Psoas muscle (tissue), 8 donors: ENCODE measurements around the gene ANG. TPM values are rescaled to one million over a fixed set of nuclear protein-coding genes. Genes with fewer than 3 reads are reported as not detected.
"Not testable (repeated sequence)": the region's sequence is repeated elsewhere in the genome, so short reads cannot be mapped to it uniquely, and the experiment has no call there.

Source experiments
- ATAC-seq, 4 donors: fragments of 200-7000 bp; cut with Tn5 transposase; one replicate each; pipeline ENCODE4 v1.9.1; 2020; ENCODE audit warnings: moderate library complexity in 3 of 4, mild to moderate bottlenecking in 2 of 4
- DNase-seq, 2 donors: peaks; one replicate each; pipeline ENCODE4 v3.0.0-alpha.2; 2020
- H3K27ac ChIP-seq: fragments of 200-600 bp; one replicate; pipeline ENCODE4 v1.8.0; 2022
- H3K27me3 ChIP-seq, 3 donors: fragments of 200-600 bp in 1 of 3; one replicate each; pipeline versions ENCODE4 v1.6.1 to v1.8.0; 2013 to 2022; ENCODE audit warnings: low read length in 2 of 3, mild to moderate bottlenecking in 2 of 3, moderate library complexity in 1 of 3; ENCODE audit not compliant: insufficient read depth in 3 of 3
- H3K36me3 ChIP-seq, 2 donors: fragments of 200-600 bp in 1 of 2; one replicate each; pipeline versions ENCODE4 v1.6.1 to v1.8.0; 2013 to 2022; ENCODE audit warnings: low read depth in 1 of 2, mild to moderate bottlenecking in 1 of 2, moderate library complexity in 1 of 2; ENCODE audit not compliant: insufficient read depth in 1 of 2
- H3K4me1 ChIP-seq: fragments of 200-600 bp; one replicate; pipeline ENCODE4 v1.8.0; 2022
- H3K4me3 ChIP-seq: fragments of 200-600 bp; one replicate; pipeline ENCODE4 v1.8.0; 2022; ENCODE audit warnings: mild to moderate bottlenecking
- H3K9me3 ChIP-seq: fragments of 200-600 bp; one replicate; pipeline ENCODE4 v1.8.0; 2022
- WGBS, 3 donors: extraction: QIAGEN DNeasy Blood & Tissue Kit; methylation state at CpG; one replicate each; pipeline versions ENCODE4 v1.1.6 to v1.1.7; 2013; 5-methylcytosine and 5-hydroxymethylcytosine counted together
- intact Hi-C, 2 donors: fragments of 100-400 bp; cut with DNase I; formaldehyde crosslinking; loops; one replicate each; pipeline versions ENCODE4 v1.11.0 to v1.14.2; 2022
- polyA plus RNA-seq, 3 donors: library from polyadenylated mRNA; stranded (reverse); fragments of 200-250 nt; gene quantifications; one replicate each; pipeline ENCODE4 v1.2.3, GENCODE V29; 2013
- total RNA-seq, 4 donors: library from RNA; stranded (reverse); fragmentation: NEBNext Ultra II Directional in 2 of 4; extraction: Animal tissue kit (Norgen Biotek cat#: 25700) in 2 of 4; gene quantifications; one replicate each; pipeline versions ENCODE4 v1.2.1 to v1.2.4, GENCODE V29; 2021 to 2023
- TF ChIP-seq, protein P1 (sequence below): fragments of 200-600 bp; IDR thresholded peaks from one replicate; pipeline ENCODE4 v1.8.0; 2022; ENCODE audit warnings: antibody characterized with exemption
- donor health status: healthy with polysubstance abuse.
- donor health status: DM: no; HTN: no; CAD: no; lungs with moderate emphysema.
- donor health status: Bipolar disorder and iron deficiency.
- donor health status: healthy.
- donor health status: DM: yes; HTN: yes; CAD: no.
- donor health status: DM: no; HTN: no; CAD: no.
- donor health status: DM: no; HTN: no; CAD: no.
- donor health status: DM: yes; HTN: yes; CAD: no.

The ANG gene
- total and polyA plus RNA-seq, 7 donors: 1.3 to 6.5 (median 3.5) TPM

- Histone ChIP-seq H3K27ac (no peak overlapping the region), H3K27me3 (peaks cover 0 to 70% (median 21%) of the 10 kb centered on the region in 3 donors), H3K4me1 (no peaks in the 10 kb centered on the region), H3K9me3 (no peaks in the 10 kb centered on the region), H3K36me3 (no peaks in the 10 kb centered on the region), H3K4me3 (no peak overlapping the region)
- DNase-seq (no peak), ATAC-seq (no peak)
- WGBS, 3 donors: 66 to 70% (median 70%) methylated on average over 2 of the region's 2 CpGs
- intact Hi-C loops: no loop called here
- TF ChIP-seq, protein P1, sequence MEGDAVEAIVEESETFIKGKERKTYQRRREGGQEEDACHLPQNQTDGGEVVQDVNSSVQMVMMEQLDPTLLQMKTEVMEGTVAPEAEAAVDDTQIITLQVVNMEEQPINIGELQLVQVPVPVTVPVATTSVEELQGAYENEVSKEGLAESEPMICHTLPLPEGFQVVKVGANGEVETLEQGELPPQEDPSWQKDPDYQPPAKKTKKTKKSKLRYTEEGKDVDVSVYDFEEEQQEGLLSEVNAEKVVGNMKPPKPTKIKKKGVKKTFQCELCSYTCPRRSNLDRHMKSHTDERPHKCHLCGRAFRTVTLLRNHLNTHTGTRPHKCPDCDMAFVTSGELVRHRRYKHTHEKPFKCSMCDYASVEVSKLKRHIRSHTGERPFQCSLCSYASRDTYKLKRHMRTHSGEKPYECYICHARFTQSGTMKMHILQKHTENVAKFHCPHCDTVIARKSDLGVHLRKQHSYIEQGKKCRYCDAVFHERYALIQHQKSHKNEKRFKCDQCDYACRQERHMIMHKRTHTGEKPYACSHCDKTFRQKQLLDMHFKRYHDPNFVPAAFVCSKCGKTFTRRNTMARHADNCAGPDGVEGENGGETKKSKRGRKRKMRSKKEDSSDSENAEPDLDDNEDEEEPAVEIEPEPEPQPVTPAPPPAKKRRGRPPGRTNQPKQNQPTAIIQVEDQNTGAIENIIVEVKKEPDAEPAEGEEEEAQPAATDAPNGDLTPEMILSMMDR: no peak
Observed at GRCh38 chr14:20661197-20661596, 27.4 kb upstream of the ANG start.

DNA sequence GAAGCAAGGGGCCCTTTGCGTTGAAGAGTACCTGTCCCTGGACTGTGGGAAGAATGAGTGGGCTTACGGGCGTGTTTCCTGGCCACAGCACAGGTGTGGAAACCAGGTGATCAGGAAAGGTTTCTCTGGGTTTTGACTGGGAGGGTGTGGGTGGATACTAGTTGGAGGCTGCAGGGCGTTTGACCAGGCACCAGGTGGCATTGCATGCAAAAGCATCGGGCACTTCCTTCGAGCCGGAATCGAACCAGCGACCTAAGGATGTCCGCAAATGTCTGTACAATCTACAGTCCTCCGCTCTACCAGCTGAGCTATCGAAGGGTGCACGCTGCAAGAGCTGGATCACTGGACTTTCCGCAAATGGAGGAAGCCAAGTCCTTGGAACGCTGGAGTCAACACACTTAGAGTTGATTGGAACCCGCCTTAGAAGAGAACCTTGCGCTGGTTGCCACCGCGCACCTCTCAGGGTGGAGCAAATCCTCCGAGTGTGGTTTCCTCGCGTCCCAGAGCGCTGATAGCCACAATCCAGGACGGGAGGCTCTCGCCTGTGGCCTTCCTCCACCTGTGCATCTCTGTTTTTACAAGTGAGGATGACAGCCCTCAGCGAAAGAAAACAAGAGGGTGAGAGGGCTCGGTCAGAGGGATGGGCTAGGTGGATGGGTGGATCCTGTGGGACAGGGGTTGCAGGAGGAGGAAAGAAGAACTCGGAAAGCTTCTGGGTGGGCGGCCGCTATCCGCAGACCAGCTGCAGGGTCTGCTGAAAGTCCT is 25.4 kb upstream of the ANG start:
- Histone ChIP-seq H3K4me1 (no peaks in the 10 kb centered on the region), H3K27me3 (peaks cover 0 to 57% (median 18%) of the 10 kb centered on the region in 3 donors), H3K27ac (no peak overlapping the region), H3K9me3 (no peaks in the 10 kb centered on the region), H3K36me3 (no peaks in the 10 kb centered on the region), H3K4me3 (peak overlapping the region; percentile 25)
- TF ChIP-seq, protein P1: peak; percentile 31
- WGBS, 3 donors: 2 to 4% (median 2%) methylated on average over 31 of the region's 31 CpGs
- ATAC-seq (peak; percentile 74 to 94 (median 80)), DNase-seq (peak; percentile 56 to 75)
- intact Hi-C loops: no loop called here

- ATAC-seq, H3K36me3 ChIP-seq, H3K4me3 ChIP-seq, H3K27ac ChIP-seq, intact Hi-C loops, H3K4me1 ChIP-seq, H3K9me3 ChIP-seq, DNase-seq: not testable (repeated sequence)
- WGBS, 3 donors: 72 to 74% (median 72%) methylated on average over 7 of the region's 7 CpGs
- peaks cover 0 to 26% (median 14%) of the 10 kb centered on the region in 3 donors for H3K27me3 ChIP-seq
Observed at GRCh38 chr14:20666400-20666961, 22.1 kb upstream of the ANG start.

DNA sequence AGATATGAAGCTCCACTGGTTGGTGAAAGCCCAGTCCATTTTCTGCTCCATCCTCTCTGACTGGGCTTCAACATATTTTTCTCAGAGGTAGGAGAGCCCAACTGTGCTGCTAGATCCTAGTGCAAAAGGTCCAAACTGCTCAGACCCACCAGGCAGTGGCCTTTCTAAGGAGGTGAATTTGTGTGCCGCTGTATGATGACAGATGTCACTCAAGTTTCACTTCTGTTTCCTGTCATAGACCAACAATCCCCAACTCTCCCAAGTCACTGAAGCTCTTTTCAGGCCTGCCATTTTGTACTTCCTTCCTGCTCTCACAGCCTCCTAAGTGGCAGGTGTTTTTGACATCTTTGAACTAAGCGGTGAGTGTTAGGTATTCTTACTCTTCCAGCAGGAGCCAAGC is 20.6 kb upstream of the ANG start:
- intact Hi-C loops: no loop called here
- WGBS, 3 donors: 62 to 82% (median 73%) methylated on average over 2 of the region's 2 CpGs

DNA sequence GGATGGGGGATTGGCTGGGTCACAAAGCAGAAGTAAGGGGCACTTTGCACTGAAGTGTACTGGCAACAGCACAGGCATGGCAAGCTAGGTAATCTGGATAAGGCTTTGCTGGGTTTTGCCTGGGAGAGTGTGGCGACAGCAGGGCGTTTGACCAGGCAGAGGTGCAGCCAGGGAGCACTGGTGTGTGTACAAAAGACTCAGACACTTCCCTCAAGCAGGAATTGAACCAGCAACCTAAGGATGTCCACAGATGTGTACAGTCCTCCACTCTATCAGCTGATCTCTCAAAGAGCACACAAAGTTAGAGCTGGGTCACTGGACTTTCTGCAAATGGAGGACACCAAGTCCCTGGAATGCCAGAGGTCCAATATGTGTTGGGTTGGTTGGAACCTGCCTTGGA is 19.6 kb upstream of the ANG start:
- H3K27ac ChIP-seq: no peak overlapping the region
- peaks cover 0 to 19% (median 8%) of the 10 kb centered on the region in 3 donors for H3K27me3 ChIP-seq
- no peaks in the 10 kb centered on the region for H3K9me3 ChIP-seq
- H3K4me3 ChIP-seq: no peak overlapping the region
- TF ChIP-seq, protein P1: no peak
- intact Hi-C loops: no loop called here
- H3K4me1 ChIP-seq: no peaks in the 10 kb centered on the region
- ATAC-seq (no peak), DNase-seq (no peak)
- H3K36me3 ChIP-seq: no peaks in the 10 kb centered on the region
- WGBS, 3 donors: 72 to 90% (median 80%) methylated on average over 2 of the region's 2 CpGs

More for the DNA sequence above, 20.6 kb upstream of the ANG start:
- ATAC-seq (no peak), DNase-seq (no peak)
- TF ChIP-seq, protein P1: no peak
- Histone ChIP-seq H3K4me1 (no peaks in the 10 kb centered on the region), H3K4me3 (no peak overlapping the region), H3K9me3 (no peaks in the 10 kb centered on the region), H3K36me3 (no peaks in the 10 kb centered on the region), H3K27me3 (peaks cover 0 to 18% (median 14%) of the 10 kb centered on the region in 3 donors), H3K27ac (no peak overlapping the region)
